MCF 10A (cell line): ENCODE results near the gene POLR3E. TPM values are rescaled to one million over a fixed set of nuclear protein-coding genes. Genes with fewer than 3 reads are reported as not detected.

ENCODE experiments used
- BruUV-seq: library from RNA; stranded (reverse); fragments of 400-500 nt; replicated peaks from 2 replicates; lab custom pipeline; 2021; lab: Mats Ljungman, UMichigan
- CTCF ChIA-PET: fragments of 300-600 bp; sonication (Branson Sonifier 250); formaldehyde crosslinking; extraction: SDS; loops from one replicate; lab custom pipeline; 2021; ENCODE audit warnings: antibody characterized with exemption, inconsistent platforms; lab: Yijun Ruan, JAX
- POLR2A ChIA-PET: fragments of 300-600, 350-650 bp; sonication (Branson Sonifier 250); formaldehyde crosslinking; extraction: SDS; loops from one replicate; lab custom pipeline; 2020; ENCODE audit warnings: antibody characterized with exemption, inconsistent platforms; lab: Yijun Ruan, JAX
- DNase-seq: peaks from one replicate; pipeline ENCODE4 v3.0.0-alpha.2; 2018; ENCODE audit not compliant: unreplicated experiment
- H3K27ac Mint-ChIP-seq: one replicate; pipeline ENCODE4 v1.8.0; 2022; ENCODE audit warnings: mild to moderate bottlenecking, low read depth, mixed read lengths; ENCODE audit not compliant: unreplicated experiment
- H3K27me3 Mint-ChIP-seq: one replicate; pipeline ENCODE4 v1.8.0; 2022; ENCODE audit warnings: mixed read lengths; ENCODE audit not compliant: insufficient read depth, unreplicated experiment
- H3K36me3 Mint-ChIP-seq: one replicate; pipeline ENCODE4 v1.8.0; 2022; ENCODE audit warnings: mild to moderate bottlenecking, moderate library complexity, mixed read lengths; ENCODE audit not compliant: insufficient read depth, unreplicated experiment
- H3K4me1 Mint-ChIP-seq: one replicate; pipeline ENCODE4 v1.8.0; 2022; ENCODE audit warnings: mixed read lengths; ENCODE audit not compliant: insufficient read depth, unreplicated experiment
- H3K4me3 Mint-ChIP-seq: one replicate; pipeline ENCODE4 v1.8.0; 2022; ENCODE audit warnings: mild to moderate bottlenecking, moderate library complexity, mixed read lengths; ENCODE audit not compliant: unreplicated experiment
- H3K9me3 Mint-ChIP-seq: one replicate; pipeline ENCODE4 v1.8.0; 2022; ENCODE audit warnings: mixed read lengths; ENCODE audit not compliant: unreplicated experiment
- CTCF ChIP-seq: fragments of 200-600 bp; IDR thresholded peaks from one replicate; pipeline ENCODE4 v1.8.0; 2022; ENCODE audit warnings: antibody characterized with exemption, mild to moderate bottlenecking; ENCODE audit not compliant: unreplicated experiment
- intact Hi-C: fragments of 100-400 bp; cut with micrococcal nuclease; formaldehyde crosslinking; loops from 2 replicates; pipeline ENCODE4 v1.14.1; 2022
- total RNA-seq: library from RNA; stranded (reverse); gene quantifications from 2 replicates; pipeline ENCODE4 v1.2.3, GENCODE V29; 2022

Gene POLR3E
- total RNA-seq, 1 experiment from 2014 or later: 73.8 TPM

- intact Hi-C loops: no loop called here
- no peaks in the 10 kb centered on the region for H3K4me1 Mint-ChIP-seq
- no peak overlapping the region for H3K4me3 Mint-ChIP-seq
- no peak for DNase-seq
- no TSS peak for BruUV-seq
- CTCF ChIA-PET: no interaction called here
- POLR2A ChIA-PET: no interaction called here
- H3K36me3 Mint-ChIP-seq: peaks cover 50% of the 10 kb centered on the region
- TF ChIP-seq CTCF: no peak
- H3K27me3 Mint-ChIP-seq: no peaks in the 10 kb centered on the region
- H3K9me3 Mint-ChIP-seq: peaks cover 18% of the 10 kb centered on the region
- H3K27ac Mint-ChIP-seq: no peak overlapping the region
Measured at GRCh38 chr16:22340945-22341344, 43.7 kb downstream of the POLR3E start.

- Mint-ChIP-seq H3K36me3 (peaks cover 51% of the 10 kb centered on the region), H3K4me1 (no peaks in the 10 kb centered on the region), H3K27me3 (no peaks in the 10 kb centered on the region), H3K9me3 (peaks cover 10% of the 10 kb centered on the region), H3K27ac (no peak overlapping the region), H3K4me3 (no peak overlapping the region)
- no TSS peak for BruUV-seq
- intact Hi-C loops: no loop called here
- TF ChIP-seq CTCF: no peak
- CTCF ChIA-PET: interaction anchor here (0.7 to 2.2 kb wide), 3 partner anchors 12 to 213 kb away, joined by 3 to 9 read pairs (median 3); no protein-coding TSS in a partner anchor
- no peak for DNase-seq
- POLR2A ChIA-PET: interaction anchor here (2.4 kb wide), 1 partner anchor 11 kb away, joined by 9 read pairs; no protein-coding TSS in a partner anchor
Measured at GRCh38 chr16:22342082-22342481, 44.9 kb downstream of the POLR3E start.

GRCh38 chr16:22346483-22346882 lies 49.3 kb downstream of the POLR3E start:
- POLR2A ChIA-PET: interaction anchor here (0.7 to 3.8 kb wide), 6 partner anchors 9 to 29 kb away, joined by 3 to 14 read pairs (median 4); no protein-coding TSS in a partner anchor

More at GRCh38 chr16:22346483-22346882, 49.3 kb downstream of the POLR3E start:
- Mint-ChIP-seq H3K4me3 (no peak overlapping the region), H3K36me3 (peaks cover 73% of the 10 kb centered on the region), H3K4me1 (peaks cover 10% of the 10 kb centered on the region), H3K9me3 (no peaks in the 10 kb centered on the region), H3K27ac (no peak overlapping the region), H3K27me3 (no peaks in the 10 kb centered on the region)
- no peak for DNase-seq
- intact Hi-C loops: no loop called here
- BruUV-seq: no TSS peak
- TF ChIP-seq CTCF: no peak
- CTCF ChIA-PET: interaction anchor here (1.0 to 2.0 kb wide), 4 partner anchors 10 to 25 kb away, joined by 3 to 10 read pairs (median 4); no protein-coding TSS in a partner anchor
